ENCODE results near the gene DOCK9.

DOCK9 gene

DNA sequence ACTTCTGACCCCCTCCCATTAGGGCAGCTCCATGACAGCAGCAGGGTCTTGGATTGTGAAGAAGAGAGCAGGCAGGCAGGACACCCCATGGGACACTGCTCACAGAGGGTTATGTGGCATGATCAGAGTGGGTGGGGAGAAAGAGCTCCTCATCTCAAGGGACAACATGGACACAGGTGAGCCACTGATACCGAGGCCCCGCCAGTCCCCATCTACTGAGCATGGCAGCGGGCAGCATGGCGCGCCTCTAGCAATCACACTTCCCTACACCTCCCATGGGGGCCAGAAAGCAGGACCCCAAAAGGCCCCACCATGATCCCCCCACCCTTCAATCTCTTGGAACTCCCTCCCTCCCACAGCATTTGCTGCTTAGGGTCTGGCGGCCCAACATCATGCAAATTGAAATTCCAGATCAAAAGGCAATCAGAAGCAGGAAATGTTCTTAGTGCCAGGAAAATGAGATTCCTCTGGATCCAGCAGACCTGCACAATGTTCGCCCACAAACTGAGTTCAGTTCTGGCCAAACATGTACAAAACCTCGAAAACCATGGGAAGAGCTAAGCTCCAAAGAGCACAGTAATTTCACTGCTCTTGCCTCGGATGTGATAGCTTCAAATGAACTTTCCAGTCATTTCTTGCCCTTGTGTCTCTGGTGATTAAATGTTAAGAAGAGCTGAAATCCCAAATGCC is 14.8 kb downstream of the DOCK9 start:
- DNase-seq: no peak
- H3K4me3 ChIP-seq (ENCODE audit: low read length): no peak overlapping the region
- H3K27me3 ChIP-seq (replicated peaks; ENCODE audit: insufficient read depth, low read length): no peaks in the 10 kb centered on the region
- no peaks in the 10 kb centered on the region for H3K4me1 ChIP-seq (ENCODE audit: low read length)
- no peak for TF ChIP-seq EZH2phosphoT487 (IDR thresholded peaks at IDR 0.05; ENCODE audit: low read length)
- TF ChIP-seq, protein P1, sequence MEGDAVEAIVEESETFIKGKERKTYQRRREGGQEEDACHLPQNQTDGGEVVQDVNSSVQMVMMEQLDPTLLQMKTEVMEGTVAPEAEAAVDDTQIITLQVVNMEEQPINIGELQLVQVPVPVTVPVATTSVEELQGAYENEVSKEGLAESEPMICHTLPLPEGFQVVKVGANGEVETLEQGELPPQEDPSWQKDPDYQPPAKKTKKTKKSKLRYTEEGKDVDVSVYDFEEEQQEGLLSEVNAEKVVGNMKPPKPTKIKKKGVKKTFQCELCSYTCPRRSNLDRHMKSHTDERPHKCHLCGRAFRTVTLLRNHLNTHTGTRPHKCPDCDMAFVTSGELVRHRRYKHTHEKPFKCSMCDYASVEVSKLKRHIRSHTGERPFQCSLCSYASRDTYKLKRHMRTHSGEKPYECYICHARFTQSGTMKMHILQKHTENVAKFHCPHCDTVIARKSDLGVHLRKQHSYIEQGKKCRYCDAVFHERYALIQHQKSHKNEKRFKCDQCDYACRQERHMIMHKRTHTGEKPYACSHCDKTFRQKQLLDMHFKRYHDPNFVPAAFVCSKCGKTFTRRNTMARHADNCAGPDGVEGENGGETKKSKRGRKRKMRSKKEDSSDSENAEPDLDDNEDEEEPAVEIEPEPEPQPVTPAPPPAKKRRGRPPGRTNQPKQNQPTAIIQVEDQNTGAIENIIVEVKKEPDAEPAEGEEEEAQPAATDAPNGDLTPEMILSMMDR (IDR thresholded peaks at IDR 0.05; ENCODE audit: low read length): no peak
- no peak for TF ChIP-seq EZH2 (optimal IDR thresholded peaks at IDR 0.05; ENCODE audit: low read depth, low read length)
- H3F3A ChIP-seq (ENCODE audit: insufficient read depth, low read length): no peaks in the 10 kb centered on the region
- H3K4me2 ChIP-seq (ENCODE audit: low read depth, low read length): no peak overlapping the region
- H3K9ac ChIP-seq (ENCODE audit: low read length): no peak overlapping the region
- no peaks in the 10 kb centered on the region for H3K79me2 ChIP-seq (ENCODE audit: low read length)
- no peak overlapping the region for H3K27ac ChIP-seq (ENCODE audit: low read length)
- H3K36me3 ChIP-seq (replicated peaks; ENCODE audit: insufficient read depth, low read length): no peaks in the 10 kb centered on the region
- no peaks in the 10 kb centered on the region for H3K9me2 ChIP-seq (replicated peaks; ENCODE audit: insufficient read depth, low read length)
- no peak overlapping the region for H2AFZ ChIP-seq (ENCODE audit: low read length)
- H3K9me3 ChIP-seq (replicated peaks; ENCODE audit: insufficient read depth, low read length): no peaks in the 10 kb centered on the region
- no peaks in the 10 kb centered on the region for H4K20me1 ChIP-seq (ENCODE audit: insufficient read depth, low read length)

DNA sequence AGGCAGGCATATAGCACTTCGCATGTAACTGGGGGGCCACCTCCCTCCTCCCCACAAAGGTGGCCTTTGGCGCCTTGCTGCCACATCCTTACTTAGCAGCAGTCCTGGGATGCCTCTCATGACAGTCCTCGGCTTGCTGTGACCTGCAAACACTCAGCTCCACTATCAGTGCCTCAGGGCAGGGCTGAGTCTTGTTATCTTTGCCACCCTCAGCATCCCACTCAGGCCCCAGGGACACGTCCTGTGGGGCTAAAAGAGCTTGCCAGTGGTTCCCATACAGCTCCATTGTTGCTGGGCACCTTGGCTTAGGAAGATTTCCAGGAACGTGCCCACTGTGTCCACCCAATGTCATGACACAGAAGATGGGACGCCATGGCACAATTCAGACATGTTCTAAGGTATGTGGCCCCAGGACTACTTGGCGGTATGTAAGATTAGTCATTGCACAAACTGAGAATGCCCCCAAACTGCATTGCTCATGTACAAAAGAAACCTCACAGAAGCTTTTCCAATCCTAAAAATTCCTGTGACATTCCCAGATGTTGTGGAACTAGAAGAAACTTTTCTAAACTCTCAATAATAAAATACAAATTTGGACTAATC is 16.3 kb downstream of the DOCK9 start:
- Histone ChIP-seq H4K20me1 (ENCODE audit: insufficient read depth, low read length) (no peaks in the 10 kb centered on the region), H3K9me3 (replicated peaks; ENCODE audit: insufficient read depth, low read length) (no peaks in the 10 kb centered on the region), H3K9me2 (replicated peaks; ENCODE audit: insufficient read depth, low read length) (no peaks in the 10 kb centered on the region), H3K36me3 (replicated peaks; ENCODE audit: insufficient read depth, low read length) (no peaks in the 10 kb centered on the region), H3K4me1 (ENCODE audit: low read length) (no peaks in the 10 kb centered on the region), H3K9ac (ENCODE audit: low read length) (no peak overlapping the region), H3K4me3 (ENCODE audit: low read length) (no peak overlapping the region), H3K4me2 (ENCODE audit: low read depth, low read length) (no peak overlapping the region), H2AFZ (ENCODE audit: low read length) (no peak overlapping the region), H3F3A (ENCODE audit: insufficient read depth, low read length) (no peaks in the 10 kb centered on the region), H3K79me2 (ENCODE audit: low read length) (no peaks in the 10 kb centered on the region), H3K27ac (ENCODE audit: low read length) (no peak overlapping the region), H3K27me3 (replicated peaks; ENCODE audit: insufficient read depth, low read length) (no peaks in the 10 kb centered on the region)
- no peak for DNase-seq
- TF ChIP-seq EZH2phosphoT487 (IDR thresholded peaks at IDR 0.05; ENCODE audit: low read length) (no peak), EZH2 (optimal IDR thresholded peaks at IDR 0.05; ENCODE audit: low read depth, low read length) (no peak)
- TF ChIP-seq, protein P1 (IDR thresholded peaks at IDR 0.05; ENCODE audit: low read length): no peak

- no peaks in the 10 kb centered on the region for H3K9me3 ChIP-seq (replicated peaks; ENCODE audit: insufficient read depth, low read length)
Observed at GRCh38 chr13:98960606-98961502, 17.0 kb downstream of the DOCK9 start.

More at GRCh38 chr13:98960606-98961502, 17.0 kb downstream of the DOCK9 start:
- Histone ChIP-seq H3F3A (ENCODE audit: insufficient read depth, low read length) (no peaks in the 10 kb centered on the region), H3K36me3 (replicated peaks; ENCODE audit: insufficient read depth, low read length) (no peaks in the 10 kb centered on the region), H3K9me2 (replicated peaks; ENCODE audit: insufficient read depth, low read length) (no peaks in the 10 kb centered on the region), H2AFZ (ENCODE audit: low read length) (no peak overlapping the region), H3K79me2 (ENCODE audit: low read length) (no peaks in the 10 kb centered on the region), H3K4me2 (ENCODE audit: low read depth, low read length) (no peak overlapping the region), H3K9ac (ENCODE audit: low read length) (no peak overlapping the region), H3K4me1 (ENCODE audit: low read length) (no peaks in the 10 kb centered on the region), H4K20me1 (ENCODE audit: insufficient read depth, low read length) (no peaks in the 10 kb centered on the region), H3K27ac (ENCODE audit: low read length) (no peak overlapping the region), H3K27me3 (replicated peaks; ENCODE audit: insufficient read depth, low read length) (no peaks in the 10 kb centered on the region), H3K4me3 (ENCODE audit: low read length) (no peak overlapping the region)
- DNase-seq: no peak
- TF ChIP-seq EZH2 (optimal IDR thresholded peaks at IDR 0.05; ENCODE audit: low read depth, low read length) (no peak), EZH2phosphoT487 (IDR thresholded peaks at IDR 0.05; ENCODE audit: low read length) (no peak)
- TF ChIP-seq, protein P1 (IDR thresholded peaks at IDR 0.05; ENCODE audit: low read length): no peak
